Inferior parietal cortex (tissue), 1 donor: Measurements from ENCODE around the gene SLC2A13.
"Not testable (repeated sequence)": the region's sequence is repeated elsewhere in the genome, so short reads cannot be mapped to it uniquely, and the experiment has no call there.

Source experiments
- DNase-seq: peaks from one replicate; pipeline ENCODE4 v3.0.0-alpha.2; 2016; ENCODE audit errors: extremely low spot score

Gene SLC2A13

GRCh38 chr12:40104461-40105264, 1.2 kb downstream of the SLC2A13 start:
- DNase-seq, result peak; percentile 20

- DNase-seq, result peak; percentile 38
Observed at GRCh38 chr12:40103043-40103442, 2.8 kb downstream of the SLC2A13 start.

- no peak for DNase-seq
Observed at GRCh38 chr12:40101747-40102146, 4.1 kb downstream of the SLC2A13 start.

- peak; percentile 12 for DNase-seq
Observed at GRCh38 chr12:40099423-40099853, 6.4 kb downstream of the SLC2A13 start.

GRCh38 chr12:40098406-40099145, 7.3 kb downstream of the SLC2A13 start:
- DNase-seq, result no peak

- no peak for DNase-seq
Observed at GRCh38 chr12:40093512-40093911, 12.4 kb downstream of the SLC2A13 start.

- no peak for DNase-seq
Observed at GRCh38 chr12:40086471-40086870, 19.4 kb downstream of the SLC2A13 start.

GRCh38 chr12:40078266-40078665, 27.6 kb downstream of the SLC2A13 start:
- DNase-seq, result no peak

- no peak for DNase-seq
Observed at GRCh38 chr12:40075458-40075857, 30.4 kb downstream of the SLC2A13 start.

- DNase-seq, result no peak
Observed at GRCh38 chr12:40068416-40068815, 37.5 kb downstream of the SLC2A13 start.

- DNase-seq, result no peak
Observed at GRCh38 chr12:40065636-40066035, 40.2 kb downstream of the SLC2A13 start.

GRCh38 chr12:40063414-40063813, 42.5 kb downstream of the SLC2A13 start:
- DNase-seq, result no peak

GRCh38 chr12:40058721-40059190, 47.1 kb downstream of the SLC2A13 start:
- DNase-seq, result no peak

GRCh38 chr12:40056373-40056772, 49.5 kb downstream of the SLC2A13 start:
- no peak for DNase-seq

- DNase-seq, result no peak
Observed at GRCh38 chr12:40055776-40056175, 50.1 kb downstream of the SLC2A13 start.

- DNase-seq, result no peak
Observed at GRCh38 chr12:40055228-40055579, 50.7 kb downstream of the SLC2A13 start.

- DNase-seq, result no peak
Observed at GRCh38 chr12:40054555-40055227, 51.2 kb downstream of the SLC2A13 start.

- no peak for DNase-seq
Observed at GRCh38 chr12:40049268-40049667, 56.6 kb downstream of the SLC2A13 start.

GRCh38 chr12:40047002-40047401, 58.9 kb downstream of the SLC2A13 start:
- DNase-seq, result not testable (repeated sequence)

- DNase-seq, result no peak
Observed at GRCh38 chr12:40045656-40046055, 60.2 kb downstream of the SLC2A13 start.

- no peak for DNase-seq
Observed at GRCh38 chr12:40044396-40044795, 61.5 kb downstream of the SLC2A13 start.

GRCh38 chr12:40039598-40039997, 66.3 kb downstream of the SLC2A13 start:
- DNase-seq, result no peak
